HG03439 (cell line): ENCODE results near the gene BOLA1.
"Not testable (repeated sequence)": the region's sequence is repeated elsewhere in the genome, so short reads cannot be mapped to it uniquely, and the experiment has no call there.

Experiments used
- ATAC-seq: cut with Tn5 transposase; IDR thresholded peaks from one replicate; pipeline ENCODE4 v1.9.1; 2021; ENCODE audit warnings: mild to moderate bottlenecking, moderate library complexity; ENCODE audit not compliant: unreplicated experiment

BOLA1 gene

GRCh38 chr1:149899460-149900284 is at the start of gene BOLA1:
Gene BOLA1, plus strand, starts transcription at chr1:149899568. Its CDS starts 492 bp downstream, at chr1:149900060.
- ATAC-seq, result peak; percentile 93

- ATAC-seq, result no peak
Observed at GRCh38 chr1:149849947-149850360, 49.4 kb upstream of the BOLA1 start.

- peak; percentile 59 for ATAC-seq
Observed at GRCh38 chr1:149850732-149851345, 48.5 kb upstream of the BOLA1 start.

GRCh38 chr1:149851585-149852213 is 47.7 kb upstream of the BOLA1 start:
- peak; percentile 29 for ATAC-seq

GRCh38 chr1:149852263-149852662 is 47.1 kb upstream of the BOLA1 start:
- peak; percentile 22 for ATAC-seq

- peak; percentile 2 for ATAC-seq
Observed at GRCh38 chr1:149860271-149860670, 39.1 kb upstream of the BOLA1 start.

GRCh38 chr1:149860684-149861496 is 38.5 kb upstream of the BOLA1 start:
- peak; percentile 73 for ATAC-seq

GRCh38 chr1:149861497-149862054 is 37.8 kb upstream of the BOLA1 start:
- ATAC-seq, result peak; percentile 2

- not testable (repeated sequence) for ATAC-seq
Observed at GRCh38 chr1:149866887-149867286, 32.5 kb upstream of the BOLA1 start.

GRCh38 chr1:149873060-149873459 is 26.3 kb upstream of the BOLA1 start:
- not testable (repeated sequence) for ATAC-seq

GRCh38 chr1:149877211-149877946 is 22.0 kb upstream of the BOLA1 start:
- ATAC-seq, result no peak

- no peak for ATAC-seq
Observed at GRCh38 chr1:149879556-149879955, 19.8 kb upstream of the BOLA1 start.

- no peak for ATAC-seq
Observed at GRCh38 chr1:149881876-149882275, 17.5 kb upstream of the BOLA1 start.

- no peak for ATAC-seq
Observed at GRCh38 chr1:149883598-149884247, 15.6 kb upstream of the BOLA1 start.

- ATAC-seq, result no peak
Observed at GRCh38 chr1:149884433-149885338, 14.7 kb upstream of the BOLA1 start.

GRCh38 chr1:149885339-149886120 is 13.8 kb upstream of the BOLA1 start:
- ATAC-seq, result no peak

GRCh38 chr1:149886121-149886395 is 13.3 kb upstream of the BOLA1 start:
- not testable (repeated sequence) for ATAC-seq
